Colonic mucosa (tissue), 4 donors: ENCODE data around the gene MSRB1. TPM values are rescaled to one million over a fixed set of nuclear protein-coding genes. Genes with fewer than 3 reads are reported as not detected.
A peak's percentile ranks its signal among the peaks of the same experiment; 100 is the strongest.

Source experiments
- DNase-seq: peaks from one replicate; pipeline ENCODE4 v3.0.0-alpha.2; 2020
- H3K27ac ChIP-seq: fragments of 200-600 bp; one replicate; pipeline ENCODE4 v1.8.0; 2021
- H3K27me3 ChIP-seq: fragments of 200-600 bp; one replicate; pipeline ENCODE4 v1.8.0; 2021
- H3K36me3 ChIP-seq: fragments of 200-600 bp; one replicate; pipeline ENCODE4 v1.8.0; 2021
- H3K4me1 ChIP-seq: fragments of 200-600 bp; one replicate; pipeline ENCODE4 v1.8.0; 2021; ENCODE audit warnings: mild to moderate bottlenecking
- H3K4me3 ChIP-seq: fragments of 200-600 bp; one replicate; pipeline ENCODE4 v1.8.0; 2021
- H3K9ac ChIP-seq, 2 donors: one replicate each; pipeline ENCODE4 v1.7.0; 2013; ENCODE audit warnings: control low read depth in 2 of 2, low read depth in 2 of 2, low read length in 2 of 2
- H3K9me3 ChIP-seq: fragments of 200-600 bp; one replicate; pipeline ENCODE4 v1.8.0; 2021
- intact Hi-C: fragments of 100-400 bp; cut with DNase I; formaldehyde crosslinking; loops from one replicate; pipeline ENCODE4 v1.14.1; 2022
- total RNA-seq, 2 donors: library from RNA; stranded (reverse); fragmentation: NEBNext Ultra II Directional in 1 of 2; extraction: Animal tissue kit (Norgen Biotek cat#: 25700) in 1 of 2; gene quantifications; one replicate each; pipeline ENCODE4 v1.2.1, GENCODE V29; 2021
- TF ChIP-seq, protein P1 (sequence below): fragments of 200-600 bp; IDR thresholded peaks from one replicate; pipeline ENCODE4 v1.8.0; 2022; ENCODE audit warnings: antibody characterized with exemption, mild to moderate bottlenecking
- donor health status: healthy.
- donor health status: DM: no; HTN: no; CAD: no.
- donor health status: DM: no; HTN: no; CAD: no.

MSRB1 gene
- total RNA-seq, 2 donors from 2014 or later: 33.0 to 61.2 TPM

DNA sequence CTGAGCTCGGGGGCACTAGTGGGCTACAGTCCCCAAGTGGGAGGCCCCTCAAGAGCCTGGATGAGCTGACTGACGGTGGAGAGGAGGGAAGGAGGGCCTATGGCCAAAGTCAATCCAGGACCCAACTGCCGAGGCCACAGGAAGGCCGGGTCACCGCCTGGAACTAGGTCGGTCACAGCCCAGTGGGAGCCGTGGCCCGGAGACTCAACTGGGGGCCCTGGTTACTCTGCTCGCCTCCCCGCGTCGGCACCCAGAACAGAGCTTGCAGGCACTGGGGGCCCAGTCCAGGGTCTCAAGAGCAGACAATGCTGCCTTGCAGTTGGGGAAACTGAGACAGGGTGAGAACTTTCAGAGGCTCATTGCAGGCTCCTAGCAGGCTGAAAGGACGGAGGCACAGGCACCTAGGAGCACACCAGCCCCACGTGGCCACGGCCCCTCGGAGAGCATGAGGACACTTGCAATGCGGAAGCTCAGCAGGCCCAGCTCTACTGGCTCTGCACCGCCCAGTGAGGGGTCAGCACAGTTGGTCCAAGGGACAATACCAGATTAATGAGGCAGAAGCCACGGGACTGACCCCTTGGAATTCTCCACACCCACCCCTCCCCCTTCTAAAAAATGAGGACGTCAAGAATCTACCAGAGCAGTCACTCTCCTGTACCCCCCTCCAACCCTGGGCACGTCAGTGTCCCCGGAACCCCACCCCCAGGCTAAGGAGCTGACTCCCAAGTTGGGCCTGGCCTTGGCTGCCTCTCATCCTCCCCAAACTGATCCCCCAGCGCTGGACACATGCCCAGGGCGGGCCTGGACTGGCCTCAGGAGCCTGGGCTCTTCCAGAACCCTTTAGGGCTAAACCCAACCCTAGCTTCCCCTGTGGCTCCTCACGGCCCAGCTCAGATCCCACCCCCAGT, 27.0 kb downstream of the MSRB1 start:
- no peak overlapping the region for H3K9ac ChIP-seq
- peaks cover 12% of the 10 kb centered on the region for H3K4me1 ChIP-seq
- H3K27ac ChIP-seq: no peak overlapping the region
- intact Hi-C loops: no loop called here
- TF ChIP-seq, protein P1, sequence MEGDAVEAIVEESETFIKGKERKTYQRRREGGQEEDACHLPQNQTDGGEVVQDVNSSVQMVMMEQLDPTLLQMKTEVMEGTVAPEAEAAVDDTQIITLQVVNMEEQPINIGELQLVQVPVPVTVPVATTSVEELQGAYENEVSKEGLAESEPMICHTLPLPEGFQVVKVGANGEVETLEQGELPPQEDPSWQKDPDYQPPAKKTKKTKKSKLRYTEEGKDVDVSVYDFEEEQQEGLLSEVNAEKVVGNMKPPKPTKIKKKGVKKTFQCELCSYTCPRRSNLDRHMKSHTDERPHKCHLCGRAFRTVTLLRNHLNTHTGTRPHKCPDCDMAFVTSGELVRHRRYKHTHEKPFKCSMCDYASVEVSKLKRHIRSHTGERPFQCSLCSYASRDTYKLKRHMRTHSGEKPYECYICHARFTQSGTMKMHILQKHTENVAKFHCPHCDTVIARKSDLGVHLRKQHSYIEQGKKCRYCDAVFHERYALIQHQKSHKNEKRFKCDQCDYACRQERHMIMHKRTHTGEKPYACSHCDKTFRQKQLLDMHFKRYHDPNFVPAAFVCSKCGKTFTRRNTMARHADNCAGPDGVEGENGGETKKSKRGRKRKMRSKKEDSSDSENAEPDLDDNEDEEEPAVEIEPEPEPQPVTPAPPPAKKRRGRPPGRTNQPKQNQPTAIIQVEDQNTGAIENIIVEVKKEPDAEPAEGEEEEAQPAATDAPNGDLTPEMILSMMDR: no peak
- peaks cover 32% of the 10 kb centered on the region for H3K27me3 ChIP-seq
- H3K4me3 ChIP-seq: no peak overlapping the region
- no peaks in the 10 kb centered on the region for H3K36me3 ChIP-seq
- no peaks in the 10 kb centered on the region for H3K9me3 ChIP-seq
- DNase-seq: no peak

DNA sequence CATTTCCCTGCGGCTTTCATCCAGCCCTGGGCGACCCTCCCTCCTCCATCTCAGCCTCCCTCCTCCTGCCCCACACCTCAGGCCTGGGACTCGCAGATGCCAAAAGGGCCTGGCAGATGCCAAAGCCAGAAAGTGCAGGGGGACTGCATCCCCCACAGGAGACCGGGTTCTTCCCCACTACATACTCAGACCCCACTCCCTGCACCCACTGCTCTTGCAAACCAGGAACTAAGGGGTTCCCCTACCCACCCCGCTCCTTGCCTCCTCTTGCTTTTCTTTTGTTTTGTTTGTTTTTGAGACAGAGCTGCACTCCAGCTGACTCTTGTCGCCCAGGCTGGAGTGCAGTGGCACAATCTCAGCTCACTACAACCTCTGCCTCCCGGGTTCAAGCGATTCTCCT, 28.0 kb downstream of the MSRB1 start:
- intact Hi-C loops: no loop called here
- H3K27me3 ChIP-seq: peaks cover 28% of the 10 kb centered on the region
- no peak overlapping the region for H3K4me3 ChIP-seq
- peaks cover 12% of the 10 kb centered on the region for H3K4me1 ChIP-seq
- TF ChIP-seq, protein P1: no peak
- H3K27ac ChIP-seq: no peak overlapping the region
- H3K9me3 ChIP-seq: no peaks in the 10 kb centered on the region
- no peak for DNase-seq
- H3K36me3 ChIP-seq: no peaks in the 10 kb centered on the region
- H3K9ac ChIP-seq: no peak overlapping the region

DNA sequence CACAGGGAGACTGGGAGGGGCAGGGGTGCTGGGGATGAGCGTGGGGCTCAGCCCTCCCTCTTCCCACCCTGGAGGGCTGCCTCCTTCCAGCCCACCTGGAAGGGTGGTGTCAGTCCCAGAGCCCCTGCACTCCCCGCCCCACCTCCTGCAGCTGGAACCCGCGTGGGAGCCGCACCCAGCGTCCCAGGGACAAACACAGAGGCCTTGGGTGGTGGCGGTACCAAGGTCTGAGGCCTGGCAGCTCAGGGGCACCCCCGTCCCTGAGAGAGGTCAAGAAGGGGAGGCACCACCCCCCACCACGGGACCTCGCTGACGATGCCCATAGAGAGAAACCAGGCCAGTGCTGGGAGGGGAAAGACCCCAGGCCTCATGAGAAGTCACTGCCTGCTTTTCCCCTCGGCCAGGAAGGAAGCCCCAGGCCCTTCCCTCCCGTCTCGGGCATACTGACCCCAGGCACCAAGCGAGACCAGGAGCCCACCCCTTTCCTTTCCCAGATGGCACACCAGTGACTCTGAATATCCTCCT, 28.9 kb downstream of the MSRB1 start:
- DNase-seq: peak; percentile 56

DNA sequence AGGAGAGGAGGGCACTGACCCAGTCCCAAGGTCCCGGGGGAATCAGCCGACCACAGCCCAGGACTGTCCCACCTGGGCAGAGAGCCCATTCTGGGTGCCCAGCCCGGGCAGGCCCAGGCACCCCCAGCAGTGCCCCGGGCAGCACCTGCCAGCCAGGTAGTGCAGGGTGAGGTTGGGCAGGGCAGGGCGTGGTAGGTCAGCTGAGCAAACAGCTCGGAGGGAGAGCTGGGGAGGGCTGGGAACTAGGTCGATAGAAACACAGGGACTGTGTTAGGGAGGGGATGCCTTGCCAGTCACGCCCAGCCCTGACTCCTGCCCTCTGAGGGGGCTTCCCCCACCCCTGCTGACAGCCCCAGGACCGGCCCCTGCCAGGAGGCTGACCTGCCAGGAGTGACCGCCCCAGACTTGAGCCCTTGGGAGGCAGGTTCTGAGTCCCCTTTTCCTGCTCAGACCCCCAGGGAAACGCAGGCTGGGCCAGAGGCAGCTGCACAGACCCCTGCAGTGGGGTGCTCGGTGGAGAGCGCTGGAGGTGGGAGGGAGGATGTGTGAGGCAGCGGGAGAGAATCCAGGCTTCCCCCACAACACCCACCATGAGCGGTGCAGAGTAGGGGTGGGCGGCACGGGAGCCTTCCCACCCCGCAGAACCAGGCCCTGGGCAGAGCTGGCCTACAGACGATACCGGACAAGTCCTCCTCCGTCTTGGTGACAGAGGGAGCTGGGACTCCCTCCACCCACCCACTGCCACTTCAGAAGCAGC, 29.5 kb downstream of the MSRB1 start:
- Histone ChIP-seq H3K36me3 (no peaks in the 10 kb centered on the region), H3K27ac (peak overlapping the region; percentile 32), H3K9ac (peak overlapping the region; percentile 8 to 70), H3K4me1 (peaks cover 12% of the 10 kb centered on the region), H3K4me3 (no peak overlapping the region), H3K27me3 (peaks cover 14% of the 10 kb centered on the region), H3K9me3 (no peaks in the 10 kb centered on the region)
- TF ChIP-seq, protein P1: no peak
- peak; percentile 94 for DNase-seq
- intact Hi-C loops: no loop called here

More for the DNA sequence above, 28.9 kb downstream of the MSRB1 start:
- peaks cover 12% of the 10 kb centered on the region for H3K4me1 ChIP-seq
- H3K36me3 ChIP-seq: no peaks in the 10 kb centered on the region
- peaks cover 21% of the 10 kb centered on the region for H3K27me3 ChIP-seq
- peak overlapping the region; percentile 8 to 70 for H3K9ac ChIP-seq
- H3K27ac ChIP-seq: no peak overlapping the region
- TF ChIP-seq, protein P1: no peak
- no peaks in the 10 kb centered on the region for H3K9me3 ChIP-seq
- no peak overlapping the region for H3K4me3 ChIP-seq
- intact Hi-C loops: no loop called here

DNA sequence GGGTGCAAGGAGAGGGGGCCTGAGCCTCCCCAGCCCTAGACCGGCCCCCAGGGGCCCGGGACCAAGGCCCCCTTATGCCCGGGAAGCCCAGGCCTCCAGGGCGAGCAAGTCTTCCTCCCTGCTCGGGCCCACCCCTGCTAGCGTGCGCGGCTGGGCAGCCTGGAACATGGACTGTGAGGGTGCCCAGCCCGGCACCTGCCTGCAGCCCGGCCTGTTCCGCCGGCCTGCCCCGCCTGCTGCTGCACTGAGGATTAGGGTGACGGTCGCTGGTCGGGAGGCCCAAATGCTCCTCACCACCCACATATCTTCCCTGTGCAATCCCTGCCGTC, 30.8 kb downstream of the MSRB1 start:
- Histone ChIP-seq H3K36me3 (no peaks in the 10 kb centered on the region), H3K27me3 (peaks cover 5% of the 10 kb centered on the region), H3K9me3 (no peaks in the 10 kb centered on the region), H3K27ac (no peak overlapping the region), H3K4me3 (no peak overlapping the region), H3K4me1 (peaks cover 12% of the 10 kb centered on the region), H3K9ac (no peak overlapping the region)
- TF ChIP-seq, protein P1: no peak
- no peak for DNase-seq
- intact Hi-C loops: no loop called here
